SKM-1 (cell line): ENCODE measurements around the gene PLA2G15.

Experiments
- DNase-seq: peaks from one replicate; lab custom pipeline; 2025; ENCODE audit not compliant: unreplicated experiment; lab: John Stamatoyannopoulos, UW

The PLA2G15 gene

GRCh38 chr16:68231384-68232136, 13.6 kb upstream of the PLA2G15 start:
- DNase-seq = no peak

- no peak for DNase-seq
Measured at GRCh38 chr16:68232335-68232734, 12.8 kb upstream of the PLA2G15 start.

GRCh38 chr16:68233085-68233834, 11.9 kb upstream of the PLA2G15 start:
- no peak for DNase-seq

GRCh38 chr16:68233835-68234187, 11.4 kb upstream of the PLA2G15 start:
- no peak for DNase-seq

- DNase-seq = no peak
Measured at GRCh38 chr16:68234188-68235107, 10.7 kb upstream of the PLA2G15 start.

- DNase-seq = no peak
Measured at GRCh38 chr16:68235108-68235886, 9.9 kb upstream of the PLA2G15 start.

- no peak for DNase-seq
Measured at GRCh38 chr16:68235887-68236136, 9.4 kb upstream of the PLA2G15 start, which contains the start of gene ESRP2. Gene ESRP2 (minus strand): TSS chr16:68236127. CDS start chr16:68236045, 82 bp downstream.

- DNase-seq = no peak
Measured at GRCh38 chr16:68236137-68236825, 8.9 kb upstream of the PLA2G15 start.

- no peak for DNase-seq
Measured at GRCh38 chr16:68236826-68237242, 8.3 kb upstream of the PLA2G15 start.

GRCh38 chr16:68237243-68238028, 7.7 kb upstream of the PLA2G15 start:
- peak; percentile 94 for DNase-seq

- DNase-seq = no peak
Measured at GRCh38 chr16:68238029-68238345, 7.2 kb upstream of the PLA2G15 start.

- no peak for DNase-seq
Measured at GRCh38 chr16:68242085-68242484, 3.1 kb upstream of the PLA2G15 start.

GRCh38 chr16:68242926-68243858, 2.0 kb upstream of the PLA2G15 start:
- no peak for DNase-seq

GRCh38 chr16:68244481-68244902, 681 bp upstream of the PLA2G15 start:
- no peak for DNase-seq

GRCh38 chr16:68246121-68246520, 948 bp downstream of the PLA2G15 start:
- DNase-seq = no peak

- no peak for DNase-seq
Measured at GRCh38 chr16:68246666-68247065, 1.5 kb downstream of the PLA2G15 start.

GRCh38 chr16:68247400-68247799, 2.2 kb downstream of the PLA2G15 start:
- peak; percentile 26 for DNase-seq

- DNase-seq = no peak
Measured at GRCh38 chr16:68247932-68248331, 2.8 kb downstream of the PLA2G15 start.

GRCh38 chr16:68249371-68249770, 4.2 kb downstream of the PLA2G15 start:
- DNase-seq = no peak
